ENCODE data around the gene TIAM1.

The TIAM1 gene

GRCh38 chr21:31345136-31345535 lies 1.1 kb upstream of the TIAM1 start:
- DNase-seq (ENCODE audit: extremely low read depth, low read depth), result no peak
- TF ChIP-seq, protein P1, sequence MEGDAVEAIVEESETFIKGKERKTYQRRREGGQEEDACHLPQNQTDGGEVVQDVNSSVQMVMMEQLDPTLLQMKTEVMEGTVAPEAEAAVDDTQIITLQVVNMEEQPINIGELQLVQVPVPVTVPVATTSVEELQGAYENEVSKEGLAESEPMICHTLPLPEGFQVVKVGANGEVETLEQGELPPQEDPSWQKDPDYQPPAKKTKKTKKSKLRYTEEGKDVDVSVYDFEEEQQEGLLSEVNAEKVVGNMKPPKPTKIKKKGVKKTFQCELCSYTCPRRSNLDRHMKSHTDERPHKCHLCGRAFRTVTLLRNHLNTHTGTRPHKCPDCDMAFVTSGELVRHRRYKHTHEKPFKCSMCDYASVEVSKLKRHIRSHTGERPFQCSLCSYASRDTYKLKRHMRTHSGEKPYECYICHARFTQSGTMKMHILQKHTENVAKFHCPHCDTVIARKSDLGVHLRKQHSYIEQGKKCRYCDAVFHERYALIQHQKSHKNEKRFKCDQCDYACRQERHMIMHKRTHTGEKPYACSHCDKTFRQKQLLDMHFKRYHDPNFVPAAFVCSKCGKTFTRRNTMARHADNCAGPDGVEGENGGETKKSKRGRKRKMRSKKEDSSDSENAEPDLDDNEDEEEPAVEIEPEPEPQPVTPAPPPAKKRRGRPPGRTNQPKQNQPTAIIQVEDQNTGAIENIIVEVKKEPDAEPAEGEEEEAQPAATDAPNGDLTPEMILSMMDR (IDR thresholded peaks at IDR 0.05; ENCODE audit: low read depth, low read length), result no peak

GRCh38 chr21:31343030-31343510 lies 991 bp downstream of the TIAM1 start:
- no peak for DNase-seq (ENCODE audit: extremely low read depth, low read depth)
- TF ChIP-seq, protein P1 (IDR thresholded peaks at IDR 0.05; ENCODE audit: low read depth, low read length), result no peak

- no peak for DNase-seq (ENCODE audit: extremely low read depth, low read depth)
- TF ChIP-seq, protein P1 (IDR thresholded peaks at IDR 0.05; ENCODE audit: low read depth, low read length), result no peak
These were observed 1.7 kb downstream of the TIAM1 start for GRCh38 chr21:31342348-31342747.

DNA sequence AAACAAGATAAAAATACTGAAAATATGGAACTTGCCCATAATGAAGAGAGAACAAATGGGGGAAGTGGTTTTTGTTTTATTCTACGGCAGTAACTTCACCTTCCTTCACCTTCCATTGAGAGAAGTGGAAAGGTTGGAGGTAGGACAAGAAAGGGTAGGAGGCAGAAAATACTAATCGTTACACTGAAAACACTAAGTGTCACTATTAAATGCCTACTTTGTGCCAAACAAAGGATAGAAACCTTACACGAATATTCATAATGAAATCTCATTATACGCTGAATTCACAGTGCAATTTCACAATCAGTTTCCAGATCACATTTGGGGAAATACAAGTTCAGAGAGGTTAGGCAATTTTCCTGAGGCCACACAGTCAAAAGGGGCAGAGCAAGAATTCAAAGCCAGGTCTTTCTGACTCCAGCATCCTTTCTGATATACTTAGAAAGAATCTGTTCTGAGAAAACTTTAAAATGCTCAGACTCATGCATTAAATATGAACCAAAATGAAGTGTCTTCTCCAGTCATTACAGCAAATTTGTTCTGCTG lies 3.0 kb downstream of the TIAM1 start:
- TF ChIP-seq, protein P1 (IDR thresholded peaks at IDR 0.05; ENCODE audit: low read depth, low read length), result no peak
- DNase-seq (ENCODE audit: extremely low read depth, low read depth), result no peak

- DNase-seq (ENCODE audit: extremely low read depth, low read depth), result no peak
- TF ChIP-seq, protein P1 (IDR thresholded peaks at IDR 0.05; ENCODE audit: low read depth, low read length), result no peak
These were observed 3.5 kb downstream of the TIAM1 start for GRCh38 chr21:31340514-31340913.

DNA sequence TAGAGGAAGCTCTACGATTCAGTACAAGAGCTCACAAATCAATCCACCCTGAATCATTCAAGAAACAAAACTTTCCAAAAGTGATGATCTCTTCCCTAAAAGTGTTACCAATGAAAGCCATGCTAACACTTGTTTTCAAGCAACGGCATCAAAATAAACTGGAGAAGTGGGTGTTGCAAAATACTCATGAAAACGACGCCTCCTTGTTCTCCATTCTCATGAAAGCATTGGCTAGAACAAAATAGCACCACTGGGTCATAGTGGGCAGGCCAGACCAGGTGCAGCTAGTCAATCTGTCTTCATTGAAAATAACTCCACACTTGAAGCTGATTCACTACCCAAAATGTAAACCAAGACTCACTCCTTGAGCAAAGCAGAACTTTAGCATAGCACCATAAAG lies 4.3 kb downstream of the TIAM1 start:
- TF ChIP-seq, protein P1 (IDR thresholded peaks at IDR 0.05; ENCODE audit: low read depth, low read length), result no peak

DNA sequence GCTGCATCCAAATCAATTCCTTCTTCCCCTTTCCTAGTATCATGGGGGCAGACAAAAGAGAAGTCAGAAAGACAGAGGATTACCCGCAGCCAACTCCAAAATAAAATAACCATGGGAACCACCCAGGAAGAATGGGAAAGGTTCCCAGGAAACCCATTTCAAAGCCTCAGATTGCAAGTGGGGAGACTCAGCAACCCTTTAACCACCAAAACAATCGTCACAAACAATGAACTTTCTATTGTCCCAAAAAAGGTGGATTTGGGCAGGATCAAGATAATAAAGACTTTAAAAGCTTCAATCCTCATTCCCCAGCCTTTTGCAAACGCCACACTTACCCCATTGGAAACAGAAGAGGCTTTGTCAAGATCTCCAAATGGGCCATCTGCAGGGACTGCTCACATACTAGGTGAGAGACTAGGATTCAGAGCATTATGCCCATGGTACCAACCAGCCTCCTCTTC lies 5.1 kb downstream of the TIAM1 start:
- TF ChIP-seq, protein P1 (IDR thresholded peaks at IDR 0.05; ENCODE audit: low read depth, low read length), result no peak
- no peak for DNase-seq (ENCODE audit: extremely low read depth, low read depth)

More for the DNA sequence above, 4.3 kb downstream of the TIAM1 start:
- no peak for DNase-seq (ENCODE audit: extremely low read depth, low read depth)
